Mesothelial cell of epicardium (in vitro differentiated cells): ENCODE data around the gene HSD3B2. TPM values are rescaled to one million over a fixed set of nuclear protein-coding genes. Genes with fewer than 3 reads are reported as not detected.

Experiments used
- DNase-seq, 2 experiments: peaks; one replicate each; pipeline ENCODE4 v3.0.0; 2021; ENCODE audit warnings: low spot score in 2 of 2; ENCODE audit not compliant: unreplicated experiment in 2 of 2
- H3K27ac Mint-ChIP-seq: 2 replicates; pipeline ENCODE4 v1.8.0; 2021; ENCODE audit warnings: mixed read lengths
- H3K27me3 Mint-ChIP-seq: 2 replicates; pipeline ENCODE4 v1.8.0; 2021; ENCODE audit warnings: low read depth, mixed read lengths
- H3K36me3 Mint-ChIP-seq: 2 replicates; pipeline ENCODE4 v1.8.0; 2021; ENCODE audit warnings: mixed read lengths
- H3K4me1 Mint-ChIP-seq: 2 replicates; pipeline ENCODE4 v1.8.0; 2021; ENCODE audit warnings: mixed read lengths
- H3K4me3 Mint-ChIP-seq: 2 replicates; pipeline ENCODE4 v1.8.0; 2021; ENCODE audit warnings: mild to moderate bottlenecking, moderate library complexity, mixed read lengths
- H3K9me3 Mint-ChIP-seq: 2 replicates; pipeline ENCODE4 v1.8.0; 2021; ENCODE audit warnings: mixed read lengths
- CTCF ChIP-seq: fragments of 200-600 bp; sonication (generic); IDR thresholded peaks from one replicate; pipeline ENCODE4 v1.5.0; 2021; ENCODE audit warnings: antibody characterized with exemption; ENCODE audit not compliant: unreplicated experiment
- total RNA-seq: library from RNA; stranded (reverse); gene quantifications from 3 replicates; pipeline ENCODE4 v1.2.1, GENCODE V29; 2021

The HSD3B2 gene
- total RNA-seq, 1 donor from 2014 or later, result 0.29 TPM

- H3K27me3 Mint-ChIP-seq, result peaks cover 13% of the 10 kb centered on the region
- no peak for DNase-seq
- TF ChIP-seq CTCF, result no peak
- no peaks in the 10 kb centered on the region for H3K9me3 Mint-ChIP-seq
- no peaks in the 10 kb centered on the region for H3K36me3 Mint-ChIP-seq
- H3K4me3 Mint-ChIP-seq, result no peak overlapping the region
- no peaks in the 10 kb centered on the region for H3K4me1 Mint-ChIP-seq
- no peak overlapping the region for H3K27ac Mint-ChIP-seq
Measured at GRCh38 chr1:119396982-119397381, 18.0 kb upstream of the HSD3B2 start.

- no peak for TF ChIP-seq CTCF
- H3K36me3 Mint-ChIP-seq, result no peaks in the 10 kb centered on the region
- no peak overlapping the region for H3K4me3 Mint-ChIP-seq
- no peak overlapping the region for H3K27ac Mint-ChIP-seq
- DNase-seq, result no peak
- peaks cover 3% of the 10 kb centered on the region for H3K9me3 Mint-ChIP-seq
- H3K4me1 Mint-ChIP-seq, result no peaks in the 10 kb centered on the region
- H3K27me3 Mint-ChIP-seq, result peaks cover 19% of the 10 kb centered on the region
Measured at GRCh38 chr1:119397986-119398385, 17.0 kb upstream of the HSD3B2 start.

- Mint-ChIP-seq H3K36me3 (no peaks in the 10 kb centered on the region), H3K27me3 (peaks cover 11% of the 10 kb centered on the region)
Measured at GRCh38 chr1:119404736-119405135, 10.2 kb upstream of the HSD3B2 start.

GRCh38 chr1:119409731-119410130 lies 5.2 kb upstream of the HSD3B2 start:
- Mint-ChIP-seq H3K9me3 (peaks cover 24% of the 10 kb centered on the region), H3K27me3 (peaks cover 5% of the 10 kb centered on the region), H3K4me3 (no peak overlapping the region), H3K4me1 (no peaks in the 10 kb centered on the region), H3K27ac (no peak overlapping the region), H3K36me3 (no peaks in the 10 kb centered on the region)
- TF ChIP-seq CTCF, result no peak
- DNase-seq, result no peak

More at GRCh38 chr1:119404736-119405135, 10.2 kb upstream of the HSD3B2 start:
- H3K4me1 Mint-ChIP-seq, result no peaks in the 10 kb centered on the region
- DNase-seq, result no peak
- peaks cover 34% of the 10 kb centered on the region for H3K9me3 Mint-ChIP-seq
- no peak overlapping the region for H3K4me3 Mint-ChIP-seq
- H3K27ac Mint-ChIP-seq, result no peak overlapping the region
- no peak for TF ChIP-seq CTCF

GRCh38 chr1:119410961-119411360 lies 4.0 kb upstream of the HSD3B2 start:
- Mint-ChIP-seq H3K27me3 (peaks cover 13% of the 10 kb centered on the region), H3K4me1 (no peaks in the 10 kb centered on the region), H3K4me3 (no peak overlapping the region), H3K27ac (no peak overlapping the region), H3K36me3 (no peaks in the 10 kb centered on the region), H3K9me3 (peaks cover 20% of the 10 kb centered on the region)
- TF ChIP-seq CTCF, result no peak
- DNase-seq, result no peak
